ENCODE measurements around the gene CACNA1S.

The CACNA1S gene

DNA sequence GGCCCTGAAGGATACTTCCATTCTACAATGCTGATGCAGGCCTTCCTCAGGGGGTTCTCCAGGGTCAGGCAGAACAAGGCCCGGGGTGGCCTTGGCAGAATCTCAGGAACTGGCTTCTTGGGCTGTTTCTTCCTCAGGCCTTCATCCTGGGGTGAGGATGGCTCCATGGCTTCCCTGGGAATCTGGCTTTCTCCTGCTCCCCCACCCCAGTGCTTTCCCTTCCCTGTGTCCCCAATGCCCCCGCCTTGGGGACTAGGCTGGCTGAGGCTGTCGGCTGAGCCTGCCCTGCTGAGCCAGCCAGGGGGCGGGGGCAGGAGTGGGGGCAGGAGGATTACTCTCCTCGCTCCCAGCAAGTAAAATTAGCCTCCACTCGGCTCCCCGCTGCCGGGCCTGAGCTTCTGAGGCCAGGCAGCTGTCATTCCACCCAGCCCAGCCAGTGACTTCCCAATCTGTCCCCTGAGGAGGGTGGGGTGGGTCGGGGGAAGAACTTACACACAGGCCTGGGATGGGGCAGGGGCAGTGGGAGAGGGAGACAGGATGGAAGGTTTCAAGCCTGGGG is at the start of gene CACNA1S:
Gene CACNA1S, minus strand, starts transcription at position 254 of the 559 bp plus-strand sequence. Its CDS starts 87 bp downstream, at position 167.
- Histone ChIP-seq H3K36me3 (ENCODE audit: control insufficient read depth, insufficient read depth, low read length) (no peaks in the 10 kb centered on the region), H3K9me3 (ENCODE audit: control insufficient read depth, insufficient read depth, low read length) (no peaks in the 10 kb centered on the region), H3K27me3 (ENCODE audit: control insufficient read depth, insufficient read depth, low read length) (peaks cover 35% of the 10 kb centered on the region), H3K4me3 (ENCODE audit: low read depth, low read length) (no peak within 1 kb of the TSS), H3K4me1 (ENCODE audit: control insufficient read depth, insufficient read depth, low read length) (peaks cover 4% of the 10 kb centered on the region), H3K9ac (ENCODE audit: low read depth, low read length) (no peak within 1 kb of the TSS)

GRCh38 chr1:201157949-201158348 is 45.7 kb upstream of the CACNA1S start:
- H3K9ac ChIP-seq (ENCODE audit: low read depth, low read length) = no peak overlapping the region
- H3K4me1 ChIP-seq (ENCODE audit: control insufficient read depth, insufficient read depth, low read length) = peaks cover 12% of the 10 kb centered on the region
- H3K4me3 ChIP-seq (ENCODE audit: low read depth, low read length) = no peak overlapping the region
- H3K36me3 ChIP-seq (ENCODE audit: control insufficient read depth, insufficient read depth, low read length) = no peaks in the 10 kb centered on the region
- peaks cover 2% of the 10 kb centered on the region for H3K27me3 ChIP-seq (ENCODE audit: control insufficient read depth, insufficient read depth, low read length)
- no peaks in the 10 kb centered on the region for H3K9me3 ChIP-seq (ENCODE audit: control insufficient read depth, insufficient read depth, low read length)

GRCh38 chr1:201156819-201157218 is 44.6 kb upstream of the CACNA1S start:
- no peak overlapping the region for H3K4me3 ChIP-seq (ENCODE audit: low read depth, low read length)
- H3K9ac ChIP-seq (ENCODE audit: low read depth, low read length) = no peak overlapping the region
- H3K9me3 ChIP-seq (ENCODE audit: control insufficient read depth, insufficient read depth, low read length) = no peaks in the 10 kb centered on the region
- peaks cover 12% of the 10 kb centered on the region for H3K4me1 ChIP-seq (ENCODE audit: control insufficient read depth, insufficient read depth, low read length)
- peaks cover 2% of the 10 kb centered on the region for H3K27me3 ChIP-seq (ENCODE audit: control insufficient read depth, insufficient read depth, low read length)
- peaks cover 4% of the 10 kb centered on the region for H3K36me3 ChIP-seq (ENCODE audit: control insufficient read depth, insufficient read depth, low read length)

GRCh38 chr1:201156346-201156745 is 44.1 kb upstream of the CACNA1S start:
- Histone ChIP-seq H3K27me3 (ENCODE audit: control insufficient read depth, insufficient read depth, low read length) (peaks cover 2% of the 10 kb centered on the region), H3K9ac (ENCODE audit: low read depth, low read length) (no peak overlapping the region), H3K9me3 (ENCODE audit: control insufficient read depth, insufficient read depth, low read length) (no peaks in the 10 kb centered on the region), H3K4me3 (ENCODE audit: low read depth, low read length) (no peak overlapping the region), H3K4me1 (ENCODE audit: control insufficient read depth, insufficient read depth, low read length) (peaks cover 12% of the 10 kb centered on the region), H3K36me3 (ENCODE audit: control insufficient read depth, insufficient read depth, low read length) (peaks cover 8% of the 10 kb centered on the region)

DNA sequence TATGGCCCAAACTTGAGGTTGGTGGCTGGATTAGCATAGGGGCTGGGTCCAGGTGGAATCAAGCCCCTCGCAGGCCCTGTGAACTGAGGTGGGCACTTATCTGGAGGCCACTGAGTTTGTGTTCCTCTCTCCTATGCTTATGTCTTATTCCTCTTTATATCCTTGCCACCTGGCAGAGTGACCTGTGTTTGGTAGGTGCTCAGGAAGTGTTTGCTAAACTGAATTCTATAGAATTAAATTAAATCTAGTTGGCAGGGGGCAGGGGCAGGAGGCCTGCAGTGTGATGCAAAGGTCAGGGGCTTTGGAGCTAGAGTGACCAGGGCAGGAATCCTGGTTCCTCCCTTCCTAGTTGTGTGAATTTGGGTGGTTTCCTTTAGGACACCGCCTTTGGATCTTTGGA is 43.1 kb upstream of the CACNA1S start:
- Histone ChIP-seq H3K9me3 (ENCODE audit: control insufficient read depth, insufficient read depth, low read length) (no peaks in the 10 kb centered on the region), H3K27me3 (ENCODE audit: control insufficient read depth, insufficient read depth, low read length) (peaks cover 2% of the 10 kb centered on the region)

GRCh38 chr1:201154389-201155165 is 42.4 kb upstream of the CACNA1S start, which contains the start of gene TMEM9:
TSS of gene TMEM9 (minus strand) at chr1:201154474. CDS start at chr1:201153923, 551 bp downstream.
- Histone ChIP-seq H3K4me3 (ENCODE audit: low read depth, low read length) (peak within 1 kb of the TSS; percentile 95), H3K36me3 (ENCODE audit: control insufficient read depth, insufficient read depth, low read length) (peaks cover 21% of the 10 kb centered on the region), H3K9ac (ENCODE audit: low read depth, low read length) (peak within 1 kb of the TSS; percentile 93), H3K4me1 (ENCODE audit: control insufficient read depth, insufficient read depth, low read length) (peaks cover 12% of the 10 kb centered on the region), H3K27me3 (ENCODE audit: control insufficient read depth, insufficient read depth, low read length) (peaks cover 2% of the 10 kb centered on the region), H3K9me3 (ENCODE audit: control insufficient read depth, insufficient read depth, low read length) (no peaks in the 10 kb centered on the region)

More for the DNA sequence above, 43.1 kb upstream of the CACNA1S start:
- H3K4me3 ChIP-seq (ENCODE audit: low read depth, low read length) = no peak overlapping the region
- H3K9ac ChIP-seq (ENCODE audit: low read depth, low read length) = no peak overlapping the region
- H3K36me3 ChIP-seq (ENCODE audit: control insufficient read depth, insufficient read depth, low read length) = peaks cover 18% of the 10 kb centered on the region
- H3K4me1 ChIP-seq (ENCODE audit: control insufficient read depth, insufficient read depth, low read length) = peaks cover 12% of the 10 kb centered on the region

DNA sequence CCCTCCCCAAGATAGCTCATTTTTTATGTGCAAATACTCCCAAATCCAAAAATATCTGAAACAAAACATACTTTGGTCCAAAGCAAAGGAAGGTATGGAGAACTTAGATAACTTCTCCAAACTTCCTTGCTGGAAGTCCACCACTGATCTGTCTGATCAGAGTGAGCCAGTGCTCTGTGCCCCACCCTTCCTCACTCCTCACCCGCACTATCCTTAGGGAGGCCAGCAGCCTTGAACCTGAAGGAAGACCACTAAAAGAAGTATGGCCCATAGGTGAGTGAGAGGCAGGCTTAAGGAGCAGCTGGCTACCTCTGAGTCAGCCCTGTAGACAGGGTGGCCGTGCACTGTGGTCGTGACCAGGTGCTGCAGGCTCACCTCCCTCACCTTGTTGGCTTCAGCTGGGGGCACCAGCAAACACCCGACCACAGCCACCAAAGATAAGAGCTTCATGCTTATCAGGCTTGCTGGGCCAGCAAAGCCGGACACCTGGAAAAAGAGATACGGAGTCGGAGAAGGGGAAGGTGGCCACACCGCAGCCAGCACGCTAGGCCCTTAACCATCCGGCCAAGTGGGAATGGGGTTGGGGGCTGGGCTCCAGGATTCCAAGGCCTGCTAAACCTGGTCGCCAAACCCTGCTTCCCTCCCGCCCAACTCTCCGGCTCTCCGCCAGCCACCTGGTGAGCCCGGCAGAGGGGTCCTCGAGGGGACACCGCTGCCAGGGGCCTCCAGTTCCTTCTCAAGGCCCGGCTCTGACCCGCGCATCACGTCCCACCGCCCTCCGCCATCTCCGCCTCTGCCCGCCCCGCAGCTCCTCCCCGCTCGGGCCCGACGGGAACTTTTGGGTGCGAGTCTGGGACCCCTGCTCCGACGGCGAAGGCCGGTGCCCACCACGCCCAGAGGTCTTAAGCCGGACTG is 41.5 kb upstream of the CACNA1S start:
- Histone ChIP-seq H3K4me1 (ENCODE audit: control insufficient read depth, insufficient read depth, low read length) (peaks cover 12% of the 10 kb centered on the region), H3K4me3 (ENCODE audit: low read depth, low read length) (peak overlapping the region; percentile 95), H3K9me3 (ENCODE audit: control insufficient read depth, insufficient read depth, low read length) (no peaks in the 10 kb centered on the region), H3K27me3 (ENCODE audit: control insufficient read depth, insufficient read depth, low read length) (peaks cover 2% of the 10 kb centered on the region), H3K36me3 (ENCODE audit: control insufficient read depth, insufficient read depth, low read length) (peaks cover 26% of the 10 kb centered on the region), H3K9ac (ENCODE audit: low read depth, low read length) (peak overlapping the region; percentile 93)

GRCh38 chr1:201149400-201149799 is 37.2 kb upstream of the CACNA1S start:
- H3K4me1 ChIP-seq (ENCODE audit: control insufficient read depth, insufficient read depth, low read length) = peaks cover 6% of the 10 kb centered on the region
- H3K27me3 ChIP-seq (ENCODE audit: control insufficient read depth, insufficient read depth, low read length) = no peaks in the 10 kb centered on the region
- H3K4me3 ChIP-seq (ENCODE audit: low read depth, low read length) = no peak overlapping the region
- H3K36me3 ChIP-seq (ENCODE audit: control insufficient read depth, insufficient read depth, low read length) = peaks cover 58% of the 10 kb centered on the region
- no peaks in the 10 kb centered on the region for H3K9me3 ChIP-seq (ENCODE audit: control insufficient read depth, insufficient read depth, low read length)
- H3K9ac ChIP-seq (ENCODE audit: low read depth, low read length) = no peak overlapping the region

GRCh38 chr1:201147396-201148015 is 35.3 kb upstream of the CACNA1S start:
- Histone ChIP-seq H3K36me3 (ENCODE audit: control insufficient read depth, insufficient read depth, low read length) (peaks cover 77% of the 10 kb centered on the region), H3K4me3 (ENCODE audit: low read depth, low read length) (no peak overlapping the region), H3K27me3 (ENCODE audit: control insufficient read depth, insufficient read depth, low read length) (no peaks in the 10 kb centered on the region), H3K4me1 (ENCODE audit: control insufficient read depth, insufficient read depth, low read length) (no peaks in the 10 kb centered on the region), H3K9me3 (ENCODE audit: control insufficient read depth, insufficient read depth, low read length) (no peaks in the 10 kb centered on the region), H3K9ac (ENCODE audit: low read depth, low read length) (no peak overlapping the region)

GRCh38 chr1:201146626-201147390 is 34.6 kb upstream of the CACNA1S start:
- Histone ChIP-seq H3K4me1 (ENCODE audit: control insufficient read depth, insufficient read depth, low read length) (no peaks in the 10 kb centered on the region), H3K36me3 (ENCODE audit: control insufficient read depth, insufficient read depth, low read length) (peaks cover 80% of the 10 kb centered on the region), H3K27me3 (ENCODE audit: control insufficient read depth, insufficient read depth, low read length) (no peaks in the 10 kb centered on the region), H3K9me3 (ENCODE audit: control insufficient read depth, insufficient read depth, low read length) (no peaks in the 10 kb centered on the region), H3K4me3 (ENCODE audit: low read depth, low read length) (no peak overlapping the region), H3K9ac (ENCODE audit: low read depth, low read length) (no peak overlapping the region)
